B cell (primary cell): ENCODE results near the gene PYY. TPM values are rescaled to one million over a fixed set of nuclear protein-coding genes. Genes with fewer than 3 reads are reported as not detected.

Source experiments
- ATAC-seq: fragments of 200-7000 bp; cut with Tn5 transposase; one replicate; pipeline ENCODE4 v1.10.0; 2021; ENCODE audit warnings: low read depth, mild to moderate bottlenecking, moderate number of reproducible peaks, moderate library complexity
- CTCF ChIA-PET: fragments of 350-600 bp; sonication (Branson Sonifier 250); formaldehyde crosslinking; loops from one replicate; lab custom pipeline; 2021; ENCODE audit warnings: antibody characterized with exemption, inconsistent platforms; lab: Charles Lee
- POLR2A ChIA-PET: fragments of 350-600 bp; sonication (Branson Sonifier 250); formaldehyde crosslinking; loops from one replicate; lab custom pipeline; 2021; ENCODE audit warnings: antibody characterized with exemption; lab: Charles Lee
- DNase-seq: peaks from one replicate; pipeline ENCODE4 v3.0.0; 2013
- H2AFZ ChIP-seq: 2 replicates; pipeline ENCODE4 v1.6.1; 2012; ENCODE audit warnings: mild to moderate bottlenecking, low read depth, low read length; ENCODE audit not compliant: insufficient read depth, poor library complexity, severe bottlenecking
- H3K27ac ChIP-seq, 2 donors: 1 replicate in 1 of 2; 2 replicates in 1 of 2; pipeline ENCODE4 v1.5.1; 2012 to 2013; ENCODE audit warnings: low read length in 2 of 2, mild to moderate bottlenecking in 2 of 2, moderate library complexity in 1 of 2
- H3K27me3 ChIP-seq, 4 experiments: fragments of 200-600 bp in 1 of 4; sonication (generic) in 1 of 4; replicated peaks in 1 of 4; 1 replicate in 2 of 4; 2 replicates in 2 of 4; pipeline versions ENCODE4 v1.6.1 to v1.7.0; 2013 to 2016; ENCODE audit warnings: low read length in 3 of 4, mild to moderate bottlenecking in 2 of 4, mixed read lengths in 1 of 4, moderate library complexity in 1 of 4; ENCODE audit not compliant: insufficient read depth in 4 of 4, control insufficient read depth in 3 of 4; ENCODE audit errors: control extremely low read depth in 1 of 4
- H3K36me3 ChIP-seq, 2 experiments: replicated peaks in 1 of 2; 1 replicate in 1 of 2; 2 replicates in 1 of 2; pipeline versions ENCODE4 v1.6.1 to v1.7.1; 2013; ENCODE audit warnings: low read length in 1 of 2; ENCODE audit not compliant: insufficient read depth in 2 of 2, control insufficient read depth in 1 of 2; ENCODE audit errors: control extremely low read depth in 1 of 2, extremely low read depth in 1 of 2
- H3K4me1 ChIP-seq, 2 donors: fragments of 200-600 bp in 1 of 2; sonication (generic) in 1 of 2; 1 replicate in 1 of 2; 2 replicates in 1 of 2; pipeline versions ENCODE4 v1.5.1 to v1.6.1; 2013 to 2017; ENCODE audit warnings: low read length in 2 of 2; ENCODE audit not compliant: control insufficient read depth in 2 of 2, insufficient read depth in 2 of 2
- H3K4me2 ChIP-seq: replicated peaks from 2 replicates; pipeline ENCODE3; 2012; ENCODE audit warnings: mild to moderate bottlenecking, low read depth, low read length; ENCODE audit not compliant: poor library complexity, severe bottlenecking
- H3K4me3 ChIP-seq, 5 experiments: fragments of 200-600 bp in 1 of 5; sonication (generic) in 1 of 5; 1 replicate in 3 of 5; 2 replicates in 2 of 5; pipeline versions ENCODE4 v1.5.1 to v1.7.0; 2011 to 2016; ENCODE audit warnings: low read length in 4 of 5, mild to moderate bottlenecking in 4 of 5, low read depth in 2 of 5, control low read depth in 1 of 5, moderate library complexity in 1 of 5; ENCODE audit not compliant: insufficient read depth in 1 of 5; ENCODE audit errors: control extremely low read depth in 1 of 5, extremely low read depth in 1 of 5
- H3K79me2 ChIP-seq: fragments of 200-600 bp; sonication (generic); one replicate; pipeline ENCODE4 v1.6.0; 2016; ENCODE audit warnings: low read length; ENCODE audit not compliant: control insufficient read depth, insufficient read depth
- H3K9ac ChIP-seq: fragments of 200-600 bp; sonication (generic); 2 replicates; pipeline ENCODE4 v1.6.1; 2017; ENCODE audit warnings: mild to moderate bottlenecking, low read length, moderate library complexity
- H3K9me3 ChIP-seq, 3 donors: one replicate each; pipeline versions ENCODE4 v1.6.1 to v1.7.1; 2013; ENCODE audit warnings: low read length in 2 of 3; ENCODE audit not compliant: control insufficient read depth in 2 of 3, insufficient read depth in 1 of 3; ENCODE audit errors: control extremely low read depth in 1 of 3
- H4K20me1 ChIP-seq: 2 replicates; pipeline ENCODE4 v1.6.0; 2012; ENCODE audit warnings: mild to moderate bottlenecking, low read length; ENCODE audit not compliant: insufficient read depth, control insufficient read depth, poor library complexity, severe bottlenecking
- H3K27ac Mint-ChIP-seq: one replicate; pipeline ENCODE4 v1.8.0; 2021; ENCODE audit warnings: mixed read lengths
- H3K27me3 Mint-ChIP-seq: one replicate; pipeline ENCODE4 v1.8.0; 2021; ENCODE audit warnings: mixed read lengths
- H3K4me1 Mint-ChIP-seq: one replicate; pipeline ENCODE4 v1.8.0; 2021; ENCODE audit warnings: mixed read lengths
- H3K4me3 Mint-ChIP-seq: one replicate; pipeline ENCODE4 v1.8.0; 2021; ENCODE audit warnings: mixed read lengths
- H3K9me3 Mint-ChIP-seq: one replicate; pipeline ENCODE4 v1.8.0; 2022; ENCODE audit warnings: mixed read lengths; ENCODE audit not compliant: insufficient read depth
- CTCF ChIP-seq: fragments of 200-600 bp; IDR thresholded peaks from one replicate; pipeline ENCODE4 v1.8.0; 2022; ENCODE audit warnings: antibody characterized with exemption, mild to moderate bottlenecking
- EZH2 ChIP-seq: IDR thresholded peaks from 2 replicates; pipeline ENCODE4 v1.6.1; 2012; ENCODE audit warnings: borderline replicate concordance, low read depth, mild to moderate bottlenecking, moderate library complexity, low read length; ENCODE audit not compliant: insufficient read depth, poor library complexity, severe bottlenecking
- WGBS: methylation state at CpG from one replicate; pipeline ENCODE4 v1.1.5; 2013; ENCODE audit warnings: missing lambda C conversion rate; ENCODE audit not compliant: insufficient coverage; 5-methylcytosine and 5-hydroxymethylcytosine counted together
- intact Hi-C: fragments of 100-400 bp; cut with micrococcal nuclease; formaldehyde crosslinking; loops from one replicate; pipeline ENCODE4 v1.10.0; 2022
- polyA plus RNA-seq: library from polyadenylated mRNA; depleted of rRNA; stranded (reverse); fragments of >200 nt; gene quantifications from 2 replicates; pipeline ENCODE4 v1.2.3, GENCODE V29; 2012
- total RNA-seq, 2 donors: library from RNA; stranded (reverse); fragments of 120-200 nt in 1 of 2; gene quantifications; 1 replicate in 1 of 2; 2 replicates in 1 of 2; pipeline versions ENCODE4 v1.2.3 to v1.2.4, GENCODE V29; 2013 to 2022

The PYY gene
- total and polyA plus RNA-seq, 2 donors (not counting 1 experiment from before 2014, with no cell fraction given), result 0.19 TPM; not detected in 1

DNA sequence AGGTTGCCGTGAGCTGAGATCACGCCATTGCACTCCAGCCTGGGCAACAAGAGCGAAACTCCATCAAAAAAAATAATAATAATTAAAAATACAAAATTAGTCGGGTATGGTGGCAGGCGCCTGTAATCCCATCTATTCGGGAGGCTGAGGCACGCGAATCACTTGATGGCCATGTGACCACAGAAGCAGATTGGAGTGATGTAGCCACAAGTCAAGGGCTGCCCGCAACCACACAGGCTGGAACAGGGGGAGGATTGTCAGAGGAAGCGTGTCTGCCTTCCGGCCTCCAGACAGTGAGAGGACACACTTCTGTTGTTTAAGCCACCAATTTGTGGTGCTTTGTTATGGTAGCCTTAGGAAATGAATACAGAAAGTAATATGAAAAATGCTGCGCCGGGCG, 38.9 kb upstream of the PYY start:
- H4K20me1 ChIP-seq, result no peaks in the 10 kb centered on the region
- H2AFZ ChIP-seq, result no peak overlapping the region
- WGBS, result 96% methylated on average over 6 of the region's 14 CpGs
- H3K4me3 Mint-ChIP-seq, result no peak overlapping the region
- peaks cover 30% of the 10 kb centered on the region for H3K27me3 Mint-ChIP-seq
- no peak overlapping the region for H3K4me2 ChIP-seq
- H3K9me3 Mint-ChIP-seq, result no peaks in the 10 kb centered on the region
- H3K9ac ChIP-seq, result no peak overlapping the region
- intact Hi-C loops, result no loop called here
- peaks cover 0 to 9% (median 0%) of the 10 kb centered on the region in 3 donors for H3K9me3 ChIP-seq
- CTCF ChIA-PET, result interaction anchor here (0.7 to 1.8 kb wide), 2 partner anchors 49 to 1275 kb away, joined by 4 to 6 read pairs; no protein-coding TSS in a partner anchor
- H3K27ac Mint-ChIP-seq, result no peak overlapping the region
- no peak for TF ChIP-seq CTCF
- no peak for TF ChIP-seq EZH2
- peaks cover 3% of the 10 kb centered on the region for H3K4me1 Mint-ChIP-seq
- no peaks in the 10 kb centered on the region for H3K36me3 ChIP-seq
- POLR2A ChIA-PET, result no interaction called here
- no peak overlapping the region for H3K27ac ChIP-seq
- DNase-seq, result no peak
- H3K4me1 ChIP-seq, result peaks cover 8 to 9% of the 10 kb centered on the region in 2 donors
- no peaks in the 10 kb centered on the region for H3K79me2 ChIP-seq
- no peak overlapping the region for H3K4me3 ChIP-seq
- peaks cover 0 to 24% (median 7%) of the 10 kb centered on the region in 4 experiments for H3K27me3 ChIP-seq
- ATAC-seq, result no peak

DNA sequence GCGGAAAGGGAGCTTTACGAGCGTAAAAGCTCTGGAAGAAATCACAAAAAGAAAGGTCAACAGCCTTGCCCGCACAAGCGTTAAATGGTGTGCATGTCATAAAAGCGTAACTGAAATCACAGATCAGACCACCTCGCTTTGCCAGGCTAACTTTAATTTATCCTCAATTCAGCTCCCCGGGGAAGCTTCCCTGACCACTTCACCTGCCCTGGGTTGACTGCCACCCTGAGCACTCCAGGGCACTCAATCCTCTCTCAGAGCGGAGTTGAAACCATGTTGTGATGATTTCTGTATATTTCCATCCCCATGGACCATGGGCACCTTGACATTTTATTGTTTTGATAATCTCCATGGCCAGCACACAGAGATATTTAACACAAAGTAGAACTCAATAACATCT, 34.6 kb upstream of the PYY start:
- H3K9me3 ChIP-seq, result peaks cover 0 to 3% (median 0%) of the 10 kb centered on the region in 3 donors
- Mint-ChIP-seq H3K27ac (no peak overlapping the region), H3K27me3 (peaks cover 39% of the 10 kb centered on the region), H3K4me1 (peaks cover 2% of the 10 kb centered on the region), H3K9me3 (no peaks in the 10 kb centered on the region), H3K4me3 (no peak overlapping the region)
- H3K4me1 ChIP-seq, result peaks cover 8 to 9% of the 10 kb centered on the region in 2 donors
- intact Hi-C loops, result no loop called here
- POLR2A ChIA-PET, result no interaction called here
- H3K4me3 ChIP-seq, result no peak overlapping the region
- no peak overlapping the region for H3K4me2 ChIP-seq
- DNase-seq (no peak), ATAC-seq (no peak)
- H3K27ac ChIP-seq, result no peak overlapping the region
- no peaks in the 10 kb centered on the region for H4K20me1 ChIP-seq
- H3K79me2 ChIP-seq, result no peaks in the 10 kb centered on the region
- no peak overlapping the region for H3K9ac ChIP-seq
- TF ChIP-seq EZH2 (no peak), CTCF (no peak)
- CTCF ChIA-PET, result no interaction called here
- peaks cover 0 to 28% (median 15%) of the 10 kb centered on the region in 4 experiments for H3K27me3 ChIP-seq
- no peaks in the 10 kb centered on the region for H3K36me3 ChIP-seq
- WGBS, result 97% methylated on average over 8 of the region's 9 CpGs
- no peak overlapping the region for H2AFZ ChIP-seq
